Uterus (tissue), 4 donors: ENCODE results near the gene MAPT. TPM values are rescaled to one million over a fixed set of nuclear protein-coding genes. Genes with fewer than 3 reads are reported as not detected.

Experiments used
- DNase-seq, 2 donors: peaks; one replicate each; pipeline ENCODE4 v3.0.0-alpha.2; 2019 to 2020
- H3K27ac ChIP-seq, 2 donors: fragments of 200-600 bp; sonication (generic); 1 replicate in 1 of 2; 2 replicates in 1 of 2; pipeline ENCODE4 v1.5.1; 2016 to 2018
- H3K27me3 ChIP-seq, 2 donors: fragments of 200-600 bp; sonication (generic); one replicate each; pipeline ENCODE4 v1.5.1; 2018 to 2019; ENCODE audit warnings: control low read depth in 1 of 2
- H3K36me3 ChIP-seq, 2 donors: fragments of 200-600 bp; sonication (generic); one replicate each; pipeline ENCODE4 v1.5.1; 2019; ENCODE audit warnings: control low read depth in 1 of 2
- H3K4me1 ChIP-seq, 2 donors: fragments of 200-600 bp; sonication (generic); one replicate each; pipeline ENCODE4 v1.5.1; 2018 to 2019; ENCODE audit warnings: control low read depth in 1 of 2
- H3K4me3 ChIP-seq, 2 donors: fragments of 200-600 bp; sonication (generic); 1 replicate in 1 of 2; 2 replicates in 1 of 2; pipeline ENCODE4 v1.5.1; 2018 to 2019; ENCODE audit warnings: mild to moderate bottlenecking in 1 of 2
- H3K9me3 ChIP-seq, 2 donors: fragments of 200-600 bp; sonication (generic); one replicate each; pipeline ENCODE4 v1.5.1; 2019; ENCODE audit warnings: control low read depth in 1 of 2
- POLR2A ChIP-seq, 2 donors: fragments of 450-650 bp; IDR thresholded peaks; one replicate each; pipeline ENCODE4 v1.6.1; 2016; ENCODE audit warnings: antibody characterized with exemption in 2 of 2, mild to moderate bottlenecking in 1 of 2, moderate library complexity in 1 of 2
- intact Hi-C: fragments of 100-400 bp; cut with DNase I; formaldehyde crosslinking; loops from one replicate; pipeline ENCODE4 v1.15.1; 2023; ENCODE audit warnings: low total_unique reads
- total RNA-seq, 4 donors: library from RNA; depleted of rRNA in 3 of 4; stranded (reverse); fragments of >200 nt in 3 of 4; gene quantifications; one replicate each; pipeline versions ENCODE4 v1.1.0 to v1.2.4, GENCODE V29; 2014 to 2023
- TF ChIP-seq, protein P1 (sequence below), 4 experiments: fragments of 200-600 bp in 2 of 4; fragments of 450-650 bp in 2 of 4; sonication (generic) in 2 of 4; IDR thresholded peaks; one replicate each; pipeline ENCODE4 v1.5.1; 2016 to 2019; ENCODE audit warnings: antibody characterized with exemption in 4 of 4, mild to moderate bottlenecking in 2 of 4, moderate library complexity in 1 of 4
- donor health status: DM: yes; HTN: yes; CAD: no.

MAPT gene
- total RNA-seq, 4 donors from 2014 or later, result 0.26 to 4.1 (median 1.5) TPM; not detected in 1

DNA sequence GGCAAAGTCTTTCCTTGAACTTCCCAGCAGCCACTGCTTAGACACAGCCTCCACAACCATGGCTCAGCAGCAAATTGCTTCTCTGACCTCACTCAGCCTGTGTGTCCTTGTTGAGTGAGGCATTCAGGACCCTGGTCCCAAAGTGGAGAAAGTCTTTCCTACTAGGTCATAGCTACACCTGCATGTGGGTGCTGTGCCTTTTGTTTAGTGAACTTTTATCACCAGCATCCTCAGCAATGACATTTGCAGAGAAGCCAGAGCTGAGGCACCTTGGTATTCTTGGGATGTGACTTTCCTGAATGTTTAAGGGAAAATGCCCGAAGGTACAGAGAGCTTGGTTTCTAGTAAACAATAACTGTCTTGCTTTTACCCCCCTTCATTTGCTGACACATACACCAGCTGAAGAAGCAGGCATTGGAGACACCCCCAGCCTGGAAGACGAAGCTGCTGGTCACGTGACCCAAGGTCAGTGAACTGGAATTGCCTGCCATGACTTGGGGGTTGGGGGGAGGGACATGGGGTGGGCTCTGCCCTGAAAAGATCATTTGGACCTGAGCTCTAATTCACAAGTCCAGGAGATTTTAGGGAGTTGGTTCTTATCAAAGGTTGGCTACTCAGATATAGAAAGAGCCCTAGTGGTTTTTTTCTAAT is 83.7 kb downstream of the MAPT start:
- no peaks in the 10 kb centered on the region for H3K36me3 ChIP-seq

DNA sequence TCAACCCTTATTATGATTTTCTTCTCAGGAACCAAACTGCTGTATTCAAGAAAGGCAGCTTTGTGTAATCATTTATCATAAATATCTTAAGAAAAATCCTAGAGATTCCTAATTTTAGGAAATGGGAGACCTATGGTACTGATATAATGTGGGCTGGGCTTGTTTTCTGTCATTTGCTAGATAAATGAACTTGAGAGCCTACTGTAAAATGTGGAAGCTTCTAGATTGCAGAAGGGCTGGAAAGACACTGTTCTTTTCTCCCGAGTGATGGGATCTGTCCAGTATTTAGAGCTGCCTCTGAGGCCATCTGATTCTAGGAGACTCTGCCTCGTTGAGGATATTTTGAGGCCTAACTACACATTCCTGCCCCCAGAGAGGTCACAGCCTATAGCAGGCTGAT is 84.8 kb downstream of the MAPT start:
- H3K27ac ChIP-seq, result no peak overlapping the region
- intact Hi-C loops, result no loop called here
- TF ChIP-seq, protein P1, sequence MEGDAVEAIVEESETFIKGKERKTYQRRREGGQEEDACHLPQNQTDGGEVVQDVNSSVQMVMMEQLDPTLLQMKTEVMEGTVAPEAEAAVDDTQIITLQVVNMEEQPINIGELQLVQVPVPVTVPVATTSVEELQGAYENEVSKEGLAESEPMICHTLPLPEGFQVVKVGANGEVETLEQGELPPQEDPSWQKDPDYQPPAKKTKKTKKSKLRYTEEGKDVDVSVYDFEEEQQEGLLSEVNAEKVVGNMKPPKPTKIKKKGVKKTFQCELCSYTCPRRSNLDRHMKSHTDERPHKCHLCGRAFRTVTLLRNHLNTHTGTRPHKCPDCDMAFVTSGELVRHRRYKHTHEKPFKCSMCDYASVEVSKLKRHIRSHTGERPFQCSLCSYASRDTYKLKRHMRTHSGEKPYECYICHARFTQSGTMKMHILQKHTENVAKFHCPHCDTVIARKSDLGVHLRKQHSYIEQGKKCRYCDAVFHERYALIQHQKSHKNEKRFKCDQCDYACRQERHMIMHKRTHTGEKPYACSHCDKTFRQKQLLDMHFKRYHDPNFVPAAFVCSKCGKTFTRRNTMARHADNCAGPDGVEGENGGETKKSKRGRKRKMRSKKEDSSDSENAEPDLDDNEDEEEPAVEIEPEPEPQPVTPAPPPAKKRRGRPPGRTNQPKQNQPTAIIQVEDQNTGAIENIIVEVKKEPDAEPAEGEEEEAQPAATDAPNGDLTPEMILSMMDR (IDR thresholded peaks at IDR 0.05), result no peak
- TF ChIP-seq POLR2A (IDR thresholded peaks at IDR 0.05), result no peak
- DNase-seq, result no peak
- H3K36me3 ChIP-seq, result no peaks in the 10 kb centered on the region
- H3K9me3 ChIP-seq, result no peaks in the 10 kb centered on the region
- no peaks in the 10 kb centered on the region for H3K27me3 ChIP-seq
- no peak overlapping the region for H3K4me3 ChIP-seq
- H3K4me1 ChIP-seq, result no peaks in the 10 kb centered on the region

More for the DNA sequence above, 83.7 kb downstream of the MAPT start:
- intact Hi-C loops, result no loop called here
- no peak overlapping the region for H3K27ac ChIP-seq
- no peak overlapping the region for H3K4me3 ChIP-seq
- TF ChIP-seq, protein P1 (IDR thresholded peaks at IDR 0.05), result no peak
- no peak for TF ChIP-seq POLR2A (IDR thresholded peaks at IDR 0.05)
- no peak for DNase-seq
- no peaks in the 10 kb centered on the region for H3K27me3 ChIP-seq
- no peaks in the 10 kb centered on the region for H3K9me3 ChIP-seq
- no peaks in the 10 kb centered on the region for H3K4me1 ChIP-seq

DNA sequence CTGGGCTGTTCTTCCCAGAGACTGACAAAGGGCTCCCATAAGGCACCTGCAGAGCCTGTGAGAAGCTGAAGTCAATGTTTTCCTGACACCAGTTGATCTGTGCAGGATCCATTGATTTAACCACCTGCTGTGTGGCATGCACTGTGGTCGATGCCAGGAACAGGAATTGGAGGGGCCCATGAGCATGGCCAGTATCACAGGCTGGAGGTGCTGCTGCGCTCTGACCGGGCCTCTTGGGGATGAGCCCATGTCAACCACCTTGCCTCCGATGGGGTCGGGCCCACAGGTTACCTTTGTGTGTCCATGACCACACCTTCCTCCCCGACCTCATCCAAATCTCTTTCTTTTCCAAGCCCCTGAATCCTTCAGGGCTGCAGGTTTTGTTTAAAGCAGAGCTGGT is 86.5 kb downstream of the MAPT start:
- H3K36me3 ChIP-seq, result no peaks in the 10 kb centered on the region
- H3K4me1 ChIP-seq, result no peaks in the 10 kb centered on the region
- DNase-seq, result no peak
- intact Hi-C loops, result no loop called here
- no peak overlapping the region for H3K27ac ChIP-seq
- H3K27me3 ChIP-seq, result no peaks in the 10 kb centered on the region
- H3K9me3 ChIP-seq, result no peaks in the 10 kb centered on the region
- no peak overlapping the region for H3K4me3 ChIP-seq
- TF ChIP-seq POLR2A (IDR thresholded peaks at IDR 0.05), result no peak
- TF ChIP-seq, protein P1 (IDR thresholded peaks at IDR 0.05), result no peak

DNA sequence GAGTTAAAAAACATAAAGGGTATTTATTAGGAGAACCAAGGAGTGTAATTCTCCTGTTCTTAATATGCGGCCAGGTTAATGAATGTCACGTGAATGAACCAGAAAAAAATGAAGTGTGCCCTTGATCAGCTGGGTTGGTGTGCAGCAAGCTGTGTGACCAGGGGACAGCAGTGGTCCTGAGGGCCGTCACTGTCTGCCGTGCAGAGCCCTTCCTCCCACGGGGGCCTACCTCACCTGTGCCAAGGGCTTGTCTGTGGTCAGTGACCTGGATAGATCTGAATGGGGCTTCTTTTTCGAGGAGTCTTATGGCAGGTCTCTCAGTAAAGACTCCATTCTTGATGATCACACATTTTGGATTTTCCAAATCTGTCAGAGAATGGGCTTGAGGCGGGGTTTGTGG is 87.0 kb downstream of the MAPT start:
- Histone ChIP-seq H3K27ac (no peak overlapping the region), H3K36me3 (no peaks in the 10 kb centered on the region), H3K9me3 (no peaks in the 10 kb centered on the region), H3K4me3 (no peak overlapping the region), H3K27me3 (no peaks in the 10 kb centered on the region), H3K4me1 (no peaks in the 10 kb centered on the region)
- no peak for TF ChIP-seq POLR2A (IDR thresholded peaks at IDR 0.05)
- TF ChIP-seq, protein P1 (IDR thresholded peaks at IDR 0.05), result no peak
- DNase-seq, result no peak
- intact Hi-C loops, result no loop called here

DNA sequence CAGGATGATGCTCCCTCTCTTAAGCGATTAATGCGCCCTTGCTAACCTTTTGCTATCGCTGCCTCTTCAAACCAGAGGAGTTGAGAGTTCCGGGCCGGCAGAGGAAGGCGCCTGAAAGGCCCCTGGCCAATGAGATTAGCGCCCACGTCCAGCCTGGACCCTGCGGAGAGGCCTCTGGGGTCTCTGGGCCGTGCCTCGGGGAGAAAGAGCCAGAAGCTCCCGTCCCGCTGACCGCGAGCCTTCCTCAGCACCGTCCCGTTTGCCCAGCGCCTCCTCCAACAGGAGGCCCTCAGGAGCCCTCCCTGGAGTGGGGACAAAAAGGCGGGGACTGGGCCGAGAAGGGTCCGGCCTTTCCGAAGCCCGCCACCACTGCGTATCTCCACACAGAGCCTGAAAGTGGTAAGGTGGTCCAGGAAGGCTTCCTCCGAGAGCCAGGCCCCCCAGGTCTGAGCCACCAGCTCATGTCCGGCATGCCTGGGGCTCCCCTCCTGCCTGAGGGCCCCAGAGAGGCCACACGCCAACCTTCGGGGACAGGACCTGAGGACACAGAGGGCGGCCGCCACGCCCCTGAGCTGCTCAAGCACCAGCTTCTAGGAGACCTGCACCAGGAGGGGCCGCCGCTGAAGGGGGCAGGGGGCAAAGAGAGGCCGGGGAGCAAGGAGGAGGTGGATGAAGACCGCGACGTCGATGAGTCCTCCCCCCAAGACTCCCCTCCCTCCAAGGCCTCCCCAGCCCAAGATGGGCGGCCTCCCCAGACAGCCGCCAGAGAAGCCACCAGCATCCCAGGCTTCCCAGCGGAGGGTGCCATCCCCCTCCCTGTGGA is 88.6 kb downstream of the MAPT start:
- no peak for DNase-seq
- TF ChIP-seq, protein P1 (IDR thresholded peaks at IDR 0.05), result no peak
- TF ChIP-seq POLR2A (IDR thresholded peaks at IDR 0.05), result no peak
- Histone ChIP-seq H3K27ac (no peak overlapping the region), H3K4me3 (no peak overlapping the region), H3K4me1 (no peaks in the 10 kb centered on the region), H3K9me3 (no peaks in the 10 kb centered on the region), H3K36me3 (no peaks in the 10 kb centered on the region), H3K27me3 (no peaks in the 10 kb centered on the region)
- intact Hi-C loops, result no loop called here
